Posterior cingulate gyrus (tissue), 11 donors: ENCODE results near the gene CMTM8.

ENCODE experiments used
- DNase-seq, 10 donors: peaks; one replicate each; pipeline versions ENCODE4 v3.0.0 to v3.0.0-alpha.2; 2020 to 2021; ENCODE audit warnings: mixed read lengths in 3 of 10
- intact Hi-C: fragments of 100-400 bp; cut with DNase I; formaldehyde crosslinking; loops from one replicate; pipeline ENCODE4 v1.15.1; 2023

Gene CMTM8

GRCh38 chr3:32325927-32326326 lies 87.4 kb downstream of the CMTM8 start:
- intact Hi-C loops, result no loop called here
- no peak for DNase-seq

- intact Hi-C loops, result no loop called here
- no peak for DNase-seq
Observed at GRCh38 chr3:32326795-32327194, 88.3 kb downstream of the CMTM8 start.

- no peak for DNase-seq
- intact Hi-C loops, result no loop called here
Observed at GRCh38 chr3:32334675-32335074, 96.2 kb downstream of the CMTM8 start.

GRCh38 chr3:32335365-32336112 lies 97.1 kb downstream of the CMTM8 start:
- DNase-seq, result no peak
- intact Hi-C loops, result no loop called here

- intact Hi-C loops, result no loop called here
- DNase-seq, result no peak
Observed at GRCh38 chr3:32336113-32336498, 97.6 kb downstream of the CMTM8 start.

GRCh38 chr3:32337505-32337904 lies 99.0 kb downstream of the CMTM8 start:
- intact Hi-C loops, result no loop called here
- DNase-seq, result no peak

- no peak for DNase-seq
- intact Hi-C loops, result loop anchor here (5.0 kb wide), 1 partner anchor 163 kb away; no protein-coding TSS in a partner anchor
Observed at GRCh38 chr3:32340039-32340438, 101.6 kb downstream of the CMTM8 start.

GRCh38 chr3:32340611-32341365 lies 102.3 kb downstream of the CMTM8 start:
- intact Hi-C loops, result loop anchor here (5.0 kb wide), 1 partner anchor 163 kb away; no protein-coding TSS in a partner anchor
- DNase-seq, result peak in 4 of 10 donors; percentile 11 to 86 (median 37)

- DNase-seq, result no peak
Observed at GRCh38 chr3:32347343-32348125, 109.1 kb downstream of the CMTM8 start.

GRCh38 chr3:32349184-32349583 lies 110.7 kb downstream of the CMTM8 start:
- no peak for DNase-seq
- intact Hi-C loops, result no loop called here

More at GRCh38 chr3:32347343-32348125, 109.1 kb downstream of the CMTM8 start:
- intact Hi-C loops, result no loop called here

- DNase-seq, result no peak
- intact Hi-C loops, result no loop called here
Observed at GRCh38 chr3:32352563-32352962, 114.1 kb downstream of the CMTM8 start.

- intact Hi-C loops, result no loop called here
- DNase-seq, result no peak
Observed at GRCh38 chr3:32353351-32353750, 114.9 kb downstream of the CMTM8 start.

- intact Hi-C loops, result no loop called here
- DNase-seq, result no peak
Observed at GRCh38 chr3:32354362-32354778, 115.9 kb downstream of the CMTM8 start.

- intact Hi-C loops, result no loop called here
- no peak for DNase-seq
Observed at GRCh38 chr3:32355751-32356291, 117.3 kb downstream of the CMTM8 start.

GRCh38 chr3:32359766-32360492 lies 121.4 kb downstream of the CMTM8 start:
- no peak for DNase-seq
- intact Hi-C loops, result no loop called here

- no peak for DNase-seq
- intact Hi-C loops, result no loop called here
Observed at GRCh38 chr3:32360493-32360827, 122.0 kb downstream of the CMTM8 start.

GRCh38 chr3:32366638-32367397 lies 128.3 kb downstream of the CMTM8 start:
- intact Hi-C loops, result no loop called here
- DNase-seq, result no peak

- no peak for DNase-seq
- intact Hi-C loops, result no loop called here
Observed at GRCh38 chr3:32367442-32367841, 129.0 kb downstream of the CMTM8 start.

GRCh38 chr3:32371461-32372212 lies 133.2 kb downstream of the CMTM8 start:
- intact Hi-C loops, result loop anchor here (10.0 kb wide), 1 partner anchor 293 kb away; no protein-coding TSS in a partner anchor
- DNase-seq, result no peak
